ENCODE data around the gene TMEM213. TPM values are rescaled to one million over a fixed set of nuclear protein-coding genes. Genes with fewer than 3 reads are reported as not detected.

Gene TMEM213
- total and polyA plus RNA-seq, 9 of the 15 experiments (the other 6 are each of a cell fraction or from before 2014, with no cell fraction given): not detected

GRCh38 chr7:138882249-138882648 lies 84.5 kb downstream of the TMEM213 start:
- no peak for ATAC-seq
- Histone ChIP-seq H4K20me1 (replicated peaks; ENCODE audit: control insufficient read depth, insufficient read depth, low read length) (no peaks in the 10 kb centered on the region), H3K36me3 (ENCODE audit: control insufficient read depth, insufficient read depth, low read length) (no peaks in the 10 kb centered on the region), H2AFZ (ENCODE audit: low read depth, low read length) (no peak overlapping the region), H3K4me1 (replicated peaks in 1 of 2; ENCODE audit: control insufficient read depth in 2 of 2, insufficient read depth in 2 of 2, low read length in 2 of 2) (no peaks in the 10 kb centered on the region), H3K9me3 (replicated peaks; ENCODE audit: control insufficient read depth, insufficient read depth, low read depth, low read length) (no peaks in the 10 kb centered on the region), H3K27me3 (ENCODE audit: control insufficient read depth in 2 of 2, insufficient read depth in 2 of 2, low read length in 2 of 2) (peaks cover 36 to 52% of the 10 kb centered on the region in 2 experiments), H3K4me3 (no peak overlapping the region), H3K9ac (ENCODE audit: insufficient read depth in 1 of 2, low read depth in 2 of 2, low read length in 2 of 2) (no peak overlapping the region), H3K9me1 (ENCODE audit: control insufficient read depth, insufficient read depth, low read length) (peaks cover 3% of the 10 kb centered on the region), H3K79me2 (ENCODE audit: control insufficient read depth, insufficient read depth, low read length) (no peaks in the 10 kb centered on the region), H3K27ac (ENCODE audit: extremely low read depth, low read depth, low read length) (no peak overlapping the region), H3K4me2 (ENCODE audit: insufficient read depth, low read length) (no peak overlapping the region)
- WGBS (ENCODE audit: insufficient coverage, low coverage, missing lambda C conversion rate): under 1% methylated on average over 6 of the region's 6 CpGs
- POLR2A ChIA-PET: interaction anchor here (0.6 kb wide), 1 partner anchor 251 kb away, joined by 4 read pairs; a partner anchor contains a TSS
- intact Hi-C loops (cut with micrococcal nuclease): loop anchor here (10.0 kb wide), 1 partner anchor 133 kb away; no protein-coding TSS in a partner anchor
- CTCF ChIA-PET (ENCODE audit: low intra/inter-chr PET ratio): no interaction called here
- TF ChIP-seq PTTG1 (tag; IDR thresholded peaks at IDR 0.05; ENCODE audit: low read depth): no peak
- no peak for TF ChIP-seq CHAMP1 (IDR thresholded peaks at IDR 0.05)
- TF ChIP-seq MYBL2 (IDR thresholded peaks at IDR 0.05; ENCODE audit: low read depth): no peak
- no peak for TF ChIP-seq MYBL2 (CRISPR knock-in tag; IDR thresholded peaks at IDR 0.05; ENCODE audit: borderline replicate concordance)
- TF ChIP-seq SAFB (IDR thresholded peaks at IDR 0.05; ENCODE audit: borderline replicate concordance, low read depth, low read length): no peak
- no peak for TF ChIP-seq TAF15 (IDR thresholded peaks at IDR 0.05; ENCODE audit: low read depth, low read length)
- no peak for TF ChIP-seq TGIF2 (CRISPR knock-in tag; IDR thresholded peaks at IDR 0.05)
- no TSS peak for BruUV-seq (replicated peaks)
- in situ Hi-C loops (cut with MboI): no loop called here
- FAIRE-seq: no peak
- DNase-seq (ENCODE audit: extremely low read depth in 1 of 4, low spot score in 3 of 4): no peak
